CMK (cell line): ENCODE data around the gene RFC2.
"Not testable (repeated sequence)": the region's sequence is repeated elsewhere in the genome, so short reads cannot be mapped to it uniquely, and the experiment has no call there.

ENCODE experiments used
- DNase-seq: peaks from one replicate; pipeline ENCODE4 v3.0.0-alpha.2; 2010; ENCODE audit warnings: low read depth

Gene RFC2

DNA sequence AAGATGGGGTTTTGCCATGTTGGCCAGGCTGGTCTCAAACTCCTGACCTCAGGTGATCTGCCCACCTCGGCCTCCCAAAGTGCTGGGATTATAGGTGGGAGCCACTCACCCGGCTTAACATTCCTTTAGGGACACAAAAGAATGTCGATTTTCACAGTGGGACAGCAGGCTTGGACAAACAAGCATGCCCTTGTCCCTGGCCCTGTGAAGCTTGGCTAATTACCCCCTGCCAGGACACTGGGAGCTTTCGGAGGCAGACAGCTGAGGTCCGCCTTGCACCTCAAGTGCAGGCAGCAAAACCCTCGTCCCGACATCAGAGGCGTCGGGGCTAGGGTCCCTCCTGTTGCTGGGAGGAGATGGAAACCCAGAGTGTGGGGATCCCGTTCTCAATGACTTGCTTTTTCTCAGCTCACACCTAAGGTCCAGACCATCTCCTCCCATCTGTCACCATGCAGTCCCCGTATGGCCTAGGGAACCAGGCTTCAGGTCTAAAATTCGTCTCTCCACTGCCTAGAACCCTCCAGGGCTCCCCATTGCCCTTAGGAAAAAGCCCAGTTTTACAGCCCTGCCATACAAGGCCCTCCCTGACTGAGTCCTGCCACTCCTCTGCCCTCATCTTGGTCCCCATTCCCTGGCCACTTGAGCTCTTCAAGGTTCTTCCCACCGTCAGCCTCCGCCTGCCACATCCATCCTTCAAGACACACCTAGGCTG, 28.7 kb upstream of the RFC2 start:
- no peak for DNase-seq

DNA sequence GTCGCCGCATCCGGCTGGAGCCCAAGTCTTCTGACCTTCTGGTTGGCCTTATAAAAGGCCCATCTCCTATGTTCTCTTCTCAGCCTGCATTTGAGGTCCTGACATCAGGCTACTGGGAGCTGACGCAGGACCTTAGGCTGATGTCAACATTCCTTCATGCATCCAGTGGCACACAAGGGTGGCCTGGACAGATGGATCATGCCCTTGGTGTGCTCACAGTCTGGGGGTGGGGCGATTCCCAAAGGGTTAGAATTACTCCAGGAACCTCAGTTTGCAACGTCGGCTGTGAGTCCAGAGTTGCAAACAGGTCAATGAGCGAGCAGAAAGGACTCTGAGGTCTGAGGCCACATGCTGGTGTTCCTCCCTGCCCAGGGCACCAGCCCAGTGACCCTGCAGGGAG, 26.8 kb upstream of the RFC2 start:
- no peak for DNase-seq

DNA sequence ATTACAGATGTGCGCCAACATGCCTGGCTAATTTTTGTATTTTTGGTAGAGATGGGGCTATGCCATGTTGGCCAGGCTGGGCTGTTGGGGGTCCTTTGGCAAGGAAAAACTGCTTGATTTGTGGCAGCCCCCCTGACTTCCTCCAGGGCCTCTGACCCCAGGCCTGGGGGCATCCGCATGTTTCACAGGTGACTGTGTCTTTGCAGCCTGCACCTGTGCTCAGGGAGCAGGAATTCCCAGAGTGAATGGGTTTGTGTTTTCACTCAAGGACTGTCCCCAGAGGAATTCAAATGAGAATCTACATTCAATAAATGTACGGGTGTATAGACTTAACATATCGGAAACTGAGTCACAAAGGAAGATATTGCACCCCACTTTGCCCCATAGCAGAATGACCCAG, 23.4 kb upstream of the RFC2 start:
- DNase-seq: no peak

DNA sequence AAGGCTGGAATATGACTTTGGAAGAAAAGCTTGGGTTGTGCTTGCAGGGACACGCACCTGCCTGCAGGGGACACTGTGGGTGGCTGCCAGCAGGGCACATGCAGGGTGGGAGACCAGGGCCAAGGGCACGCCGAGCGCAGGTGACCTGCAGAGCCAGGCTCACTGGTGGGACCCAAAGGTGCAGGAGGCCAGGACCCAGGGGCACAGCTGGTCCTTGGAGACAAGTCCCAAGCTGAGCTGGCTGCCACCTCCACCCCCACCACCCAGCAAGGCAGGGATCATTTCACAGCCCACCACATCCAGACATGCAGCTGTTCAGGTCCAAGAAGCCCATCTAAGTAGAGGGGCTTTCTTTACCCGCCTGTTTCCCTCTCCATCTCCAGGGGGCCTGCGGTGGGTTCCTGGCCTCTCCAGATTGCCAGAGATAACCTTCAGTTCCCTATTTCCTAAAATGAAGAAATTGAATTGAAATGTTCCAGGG, 21.2 kb upstream of the RFC2 start:
- no peak for DNase-seq

DNA sequence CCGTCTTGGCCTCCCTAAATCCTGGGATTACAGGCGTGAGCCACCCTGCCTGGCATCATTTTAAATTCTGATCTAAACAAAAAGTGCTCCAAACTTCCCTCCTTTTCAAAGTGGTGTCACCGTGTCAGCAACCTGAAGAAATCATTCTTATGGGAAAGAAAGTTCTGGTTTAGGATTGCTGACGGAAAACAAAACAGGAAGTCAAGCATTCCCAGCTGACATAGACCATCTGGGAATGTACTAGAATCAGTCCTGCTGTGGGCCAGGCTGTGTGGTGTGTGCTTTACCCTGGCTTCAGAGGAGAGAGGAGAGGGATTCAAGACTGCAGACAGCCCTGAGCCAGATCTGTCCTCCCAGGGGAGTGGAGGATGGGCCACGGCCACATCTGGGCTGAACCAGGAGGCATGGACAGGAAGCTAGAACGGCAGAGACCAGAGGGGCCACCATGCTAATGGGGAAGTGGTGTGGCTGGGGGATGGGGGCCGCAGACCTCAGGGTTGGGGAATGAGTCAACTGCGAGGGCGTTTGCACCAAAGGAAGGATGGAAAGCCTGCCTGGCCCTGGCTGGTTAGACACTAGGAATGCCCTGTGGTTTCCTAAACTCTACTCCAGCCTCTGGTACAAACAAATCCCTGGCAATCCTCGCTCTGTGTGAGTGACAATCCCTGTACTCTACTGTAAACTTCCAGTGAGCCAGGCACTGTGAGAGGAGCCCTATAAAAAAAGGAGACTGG, 18.3 kb upstream of the RFC2 start:
- DNase-seq: peak; percentile 95

DNA sequence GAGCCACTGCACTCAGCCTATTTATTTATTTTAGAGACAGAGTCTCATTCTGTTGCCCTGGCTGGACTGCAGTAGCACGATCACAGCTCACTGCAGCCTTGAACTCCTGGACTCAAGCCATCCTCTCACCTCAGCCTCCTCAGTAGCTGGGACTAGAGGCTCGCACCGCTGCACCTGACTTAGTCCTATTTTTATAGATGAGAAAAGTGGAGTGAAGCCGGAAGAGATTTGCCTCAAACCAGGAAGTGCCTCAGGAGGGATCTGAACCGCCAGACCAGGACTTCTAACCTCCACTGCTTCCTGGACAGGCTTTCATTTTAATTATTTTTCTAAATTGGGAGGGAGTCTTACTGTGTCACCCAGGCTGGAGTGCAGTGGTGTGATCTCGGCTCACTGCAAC, 17.5 kb upstream of the RFC2 start:
- no peak for DNase-seq

DNA sequence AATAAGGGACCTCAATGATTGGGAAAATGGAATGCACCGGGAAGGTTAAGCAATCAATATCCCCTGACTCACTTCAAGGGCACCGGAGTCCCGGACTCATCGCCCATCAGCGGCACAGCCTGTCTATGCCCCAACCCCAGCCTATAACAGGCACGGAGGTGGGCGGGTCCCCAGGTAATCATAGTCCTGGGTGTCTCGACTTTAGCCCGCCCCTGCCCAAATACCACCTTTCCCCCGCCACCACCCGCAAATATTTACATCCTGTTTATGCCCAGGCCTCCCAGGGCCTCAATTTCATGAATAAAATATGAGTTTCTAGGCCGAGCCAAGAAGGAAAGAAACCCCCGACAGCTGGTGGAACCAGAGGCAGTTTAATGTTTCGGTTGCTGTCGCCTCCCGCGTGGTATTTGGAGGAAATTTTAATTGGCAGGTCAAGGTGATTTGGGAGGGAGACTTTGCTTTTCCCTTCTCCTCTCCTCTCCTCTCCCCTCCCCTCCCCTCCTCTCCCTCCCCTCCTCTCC, 15.6 kb upstream of the RFC2 start:
- DNase-seq: no peak

DNA sequence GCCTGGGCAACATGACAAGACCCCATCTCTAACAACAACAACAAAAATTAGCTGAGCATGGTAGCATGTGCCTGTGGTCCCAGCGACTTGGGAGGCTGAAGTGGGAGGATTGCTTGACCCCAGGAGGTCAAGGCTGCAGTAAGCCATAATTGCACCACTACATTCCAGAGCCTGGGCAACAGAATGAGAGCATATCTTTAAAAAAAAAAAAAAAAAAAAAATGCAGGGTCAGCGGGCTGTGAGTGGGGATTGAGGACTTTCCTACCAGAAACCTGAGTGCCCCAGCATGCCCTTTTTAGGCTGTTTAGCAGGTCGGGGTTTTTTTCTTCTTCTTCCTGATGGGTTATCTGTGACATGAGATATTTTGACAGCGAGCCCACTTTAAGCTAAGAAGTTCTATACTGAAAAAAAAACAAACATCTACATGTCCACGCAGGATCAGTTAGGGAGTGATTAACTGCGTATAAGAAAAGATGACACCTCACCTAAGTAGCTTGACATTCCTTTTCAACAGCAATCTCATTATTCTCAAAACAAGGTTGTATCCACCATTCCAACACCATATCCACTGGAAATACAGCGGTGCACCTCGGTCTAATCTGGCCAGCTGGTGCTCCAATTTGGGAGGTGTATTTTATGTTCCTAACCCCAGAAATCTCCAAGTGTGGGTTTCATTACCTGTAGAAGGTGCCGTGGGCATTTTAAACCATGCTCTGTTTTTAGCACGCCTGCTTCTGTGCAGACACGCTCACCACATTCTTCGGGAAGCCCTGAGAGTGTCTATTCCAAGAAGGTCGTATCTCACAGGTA, 13.8 kb upstream of the RFC2 start:
- DNase-seq: no peak

DNA sequence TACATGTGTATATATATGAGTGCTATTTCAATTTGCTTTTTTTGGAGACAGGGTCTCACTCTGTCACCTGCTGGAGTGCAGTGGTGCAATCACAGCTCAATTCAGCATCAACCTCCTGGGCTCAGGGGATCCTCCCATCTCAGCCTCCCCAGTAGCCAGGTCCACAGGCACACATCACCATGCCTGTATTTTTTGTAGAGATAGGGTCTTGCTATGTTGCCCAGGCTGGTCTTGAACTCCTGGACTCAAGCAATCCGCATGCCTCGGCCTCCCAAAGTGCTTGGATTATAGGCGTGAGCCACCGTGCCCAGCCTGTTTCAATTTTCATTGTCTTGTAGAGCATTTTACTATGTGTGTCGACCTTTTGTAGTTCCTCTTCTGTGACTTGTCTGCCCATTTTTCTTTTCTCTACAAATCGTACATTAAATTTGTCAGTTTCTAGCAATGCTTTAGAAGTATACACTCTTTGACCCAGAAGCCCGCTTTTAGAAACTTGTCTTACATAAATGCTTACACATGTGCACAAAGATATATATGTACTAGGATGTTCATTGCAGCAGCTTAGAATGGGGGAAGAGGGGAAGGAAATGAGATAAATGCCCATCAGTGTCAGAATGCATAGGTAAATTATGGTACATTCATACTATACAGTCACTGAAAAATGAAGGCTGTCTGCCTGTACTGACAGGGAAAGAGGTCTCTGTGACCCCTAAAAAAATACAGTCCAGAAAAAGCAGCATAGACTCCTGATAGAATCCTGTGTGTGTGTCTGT, 12.2 kb upstream of the RFC2 start:
- DNase-seq: no peak

DNA sequence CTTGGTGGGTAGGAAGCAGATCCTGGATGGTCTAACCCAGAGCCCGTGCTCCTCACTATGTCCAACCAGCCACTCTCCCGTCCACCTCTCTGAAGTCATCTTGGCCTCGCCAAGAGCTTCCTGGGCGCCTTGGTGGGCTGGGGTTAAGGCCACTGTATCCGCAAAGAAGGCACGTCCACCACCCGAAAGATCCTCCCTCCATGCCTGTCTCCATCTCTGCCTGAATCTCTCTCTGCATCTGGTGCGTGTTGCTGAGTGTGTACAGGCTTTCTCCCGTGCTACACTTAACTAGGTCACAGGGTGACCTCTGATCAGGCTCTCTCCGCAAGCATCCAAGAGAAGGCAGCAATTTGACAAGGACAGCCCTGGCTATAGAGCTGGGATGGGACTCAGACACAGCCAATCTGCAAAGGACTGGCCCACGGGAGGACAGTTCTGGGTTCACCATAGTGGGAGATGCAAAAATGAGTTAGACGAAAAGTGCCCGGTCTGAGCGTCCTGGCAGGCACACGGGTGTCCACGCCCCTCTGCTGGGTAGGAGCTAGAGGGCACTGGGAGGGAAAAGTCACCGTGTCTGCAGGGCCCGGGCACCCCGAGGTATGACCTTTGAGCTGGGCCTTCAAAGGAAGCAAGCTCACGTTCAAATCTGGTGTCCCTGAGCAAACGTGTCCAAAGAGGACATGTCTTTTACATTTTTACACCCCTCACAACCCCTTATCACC, 9.4 kb upstream of the RFC2 start:
- DNase-seq: no peak

DNA sequence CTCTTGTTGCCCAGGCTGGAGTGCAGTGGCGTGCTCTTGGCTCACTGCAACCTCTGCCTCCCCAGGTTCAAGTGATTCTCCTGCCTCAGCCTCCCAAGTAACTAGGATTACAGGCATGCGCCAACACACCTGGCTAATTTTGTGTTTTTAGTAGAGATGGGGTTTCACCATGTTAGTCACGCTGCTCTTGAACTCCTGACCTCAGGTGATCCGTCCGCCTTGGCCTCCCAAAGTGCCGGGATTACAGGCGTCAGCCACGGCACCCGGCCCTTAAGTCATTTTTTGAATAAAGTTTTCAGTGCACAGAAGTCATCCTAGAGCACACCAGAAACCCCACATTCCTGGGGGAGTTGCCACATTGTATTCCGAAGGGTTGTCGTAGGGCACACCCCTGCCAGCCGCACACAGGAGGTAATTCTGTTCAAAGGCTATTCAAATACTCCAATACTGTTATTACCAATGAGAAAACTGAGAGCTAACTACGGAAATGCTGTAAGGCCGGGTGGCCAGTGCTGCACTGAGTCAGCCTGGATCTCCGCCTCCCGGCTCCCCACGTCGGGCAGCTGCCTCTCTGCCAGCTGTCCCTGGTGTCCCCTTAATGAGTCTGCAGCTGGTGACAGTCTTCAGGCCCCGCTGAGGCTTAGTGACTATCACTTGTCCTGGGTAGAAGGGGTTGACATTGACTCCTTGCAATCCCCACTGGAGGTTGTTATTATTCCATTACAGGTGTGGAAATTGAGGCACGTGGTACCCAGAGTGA, 8.6 kb upstream of the RFC2 start:
- DNase-seq: no peak

DNA sequence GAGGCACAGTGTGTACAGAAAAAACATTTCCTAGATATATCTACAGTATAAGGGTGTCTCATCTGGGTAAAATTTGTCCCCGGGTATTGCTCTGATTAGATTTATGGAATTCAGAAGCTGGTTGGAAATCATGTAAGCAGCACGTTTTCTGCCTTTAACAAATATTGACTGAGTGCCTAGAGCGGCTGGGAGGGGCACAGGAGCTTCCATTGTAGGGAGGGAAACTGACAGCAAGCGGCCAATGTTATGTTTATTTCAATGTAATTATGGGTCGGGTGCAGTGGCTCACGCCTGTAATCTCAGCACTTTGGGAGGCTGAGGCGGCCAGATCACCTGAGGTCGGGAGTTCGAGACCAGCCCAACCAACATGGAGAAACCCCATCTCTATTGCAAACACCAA, 4.4 kb upstream of the RFC2 start:
- DNase-seq: no peak

DNA sequence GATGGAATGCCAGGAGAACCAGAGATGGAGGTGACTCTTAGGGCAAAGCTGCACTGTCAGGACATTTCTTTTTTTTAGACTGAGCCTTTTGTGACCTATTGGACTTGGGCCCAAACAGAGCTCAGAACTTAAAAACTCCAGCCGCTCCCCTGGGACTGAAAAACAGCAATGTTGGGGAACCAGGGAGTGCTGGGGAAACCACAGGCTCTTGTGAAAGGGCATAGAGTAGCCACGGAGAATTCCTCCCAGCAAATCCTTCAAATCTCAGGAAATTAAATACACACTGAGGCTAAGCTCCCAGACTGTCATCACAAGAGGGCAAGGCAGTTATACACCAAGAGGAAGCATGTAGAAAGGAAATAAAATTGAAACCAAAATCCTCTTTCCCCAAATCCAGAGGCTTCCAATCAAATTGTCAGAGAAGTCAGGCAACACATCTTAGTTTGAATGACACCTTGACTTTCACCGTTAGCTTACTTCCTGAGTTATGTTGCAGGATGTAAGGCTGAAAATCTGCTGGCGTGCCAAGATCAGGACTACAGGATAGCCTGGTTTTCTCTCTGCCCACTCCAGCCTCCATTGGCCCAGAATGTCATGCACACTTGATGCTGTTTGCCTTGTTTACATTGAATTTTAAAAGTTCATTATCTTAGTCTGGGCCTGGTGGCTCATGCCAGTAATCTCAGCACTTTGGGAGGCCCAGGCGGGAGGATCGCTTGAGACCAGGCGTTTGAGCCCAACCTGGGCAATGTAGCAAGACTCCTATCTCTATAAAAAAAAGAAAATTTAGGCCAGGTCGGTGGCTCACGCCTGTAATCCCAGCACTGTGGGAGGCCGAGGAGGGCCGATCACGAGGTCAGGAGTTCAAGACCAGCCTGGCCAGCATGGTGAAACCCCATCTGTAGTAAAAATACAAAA, 2.6 kb upstream of the RFC2 start:
- DNase-seq: no peak

DNA sequence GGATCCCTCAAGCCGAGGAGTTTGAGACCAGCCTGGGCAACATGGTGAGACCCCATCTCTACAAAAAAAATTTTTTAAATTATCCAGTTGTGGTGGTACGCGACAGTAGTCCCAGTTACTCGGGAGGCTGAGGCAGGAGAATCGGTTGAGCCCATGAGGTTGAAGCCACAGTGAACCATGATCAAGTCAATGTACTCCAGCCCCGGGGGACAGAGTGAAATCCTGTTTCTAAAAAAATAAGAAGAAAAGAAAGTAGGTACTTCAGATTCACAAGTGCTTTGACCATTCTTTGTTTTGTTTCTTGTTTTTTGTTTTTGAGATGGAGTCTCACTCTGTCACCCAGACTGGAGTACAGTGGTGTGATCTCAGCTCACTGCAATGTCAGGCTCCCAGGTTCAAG, 1.3 kb upstream of the RFC2 start:
- DNase-seq: not testable (repeated sequence)

DNA sequence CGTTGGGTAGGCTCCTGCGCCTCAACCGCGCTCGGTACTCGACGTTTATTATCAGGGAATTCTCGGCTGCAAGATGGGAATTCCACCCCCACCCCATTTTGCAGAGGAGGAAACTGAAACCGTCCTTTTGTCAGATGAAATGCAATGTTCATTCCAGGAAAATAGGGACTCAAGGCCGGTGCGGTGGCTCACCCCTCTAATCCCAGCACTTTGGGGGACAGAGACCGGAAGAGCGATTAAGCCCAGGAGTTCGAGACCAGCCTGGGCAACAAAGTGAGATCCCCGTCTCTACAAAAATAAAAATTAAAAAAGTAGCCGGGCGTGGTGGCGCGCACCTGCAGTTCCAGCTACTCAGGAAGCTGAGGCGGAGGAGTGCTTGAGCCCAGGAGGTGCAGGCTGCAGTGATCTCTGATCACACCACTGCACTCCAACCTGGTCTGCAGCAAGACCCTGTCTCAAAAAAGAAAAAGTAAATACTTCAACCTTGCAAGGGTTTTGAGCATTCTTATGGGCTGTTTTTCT, 720 bp upstream of the RFC2 start:
- no peak for DNase-seq

DNA sequence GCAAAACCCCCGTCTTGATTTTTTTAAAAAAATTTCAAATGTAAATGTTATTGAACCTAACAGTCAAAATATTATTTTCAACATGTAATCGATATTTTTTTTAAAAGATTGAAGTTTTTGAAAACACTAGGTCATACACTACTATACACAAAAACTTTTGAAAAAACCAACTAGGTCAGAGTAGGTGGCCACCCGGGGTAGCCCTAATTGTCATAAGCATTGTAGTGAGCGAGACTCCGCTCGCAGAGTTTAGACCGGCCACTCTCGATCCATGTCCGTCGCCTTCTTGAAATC, 417 bp downstream of the RFC2 start:
- DNase-seq: no peak

DNA sequence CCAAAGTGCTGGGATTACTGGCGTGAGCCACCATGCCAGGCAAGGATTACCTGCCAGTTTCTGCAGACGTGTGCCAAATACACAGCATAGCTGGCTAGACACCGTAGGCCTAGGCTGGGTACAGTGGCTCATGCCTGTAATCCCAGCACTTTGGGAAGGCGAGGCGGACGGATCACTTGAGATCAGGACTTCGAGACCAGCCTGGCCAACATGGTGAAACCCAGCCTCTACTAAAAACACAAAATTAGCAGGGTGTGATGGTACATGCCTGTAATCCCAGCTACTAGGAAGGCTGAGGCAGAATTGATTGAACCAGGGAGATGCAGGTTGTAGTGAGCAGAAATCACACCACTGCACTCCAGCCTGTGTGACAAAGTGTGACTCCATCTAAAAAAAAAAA, 868 bp downstream of the RFC2 start:
- DNase-seq: no peak

DNA sequence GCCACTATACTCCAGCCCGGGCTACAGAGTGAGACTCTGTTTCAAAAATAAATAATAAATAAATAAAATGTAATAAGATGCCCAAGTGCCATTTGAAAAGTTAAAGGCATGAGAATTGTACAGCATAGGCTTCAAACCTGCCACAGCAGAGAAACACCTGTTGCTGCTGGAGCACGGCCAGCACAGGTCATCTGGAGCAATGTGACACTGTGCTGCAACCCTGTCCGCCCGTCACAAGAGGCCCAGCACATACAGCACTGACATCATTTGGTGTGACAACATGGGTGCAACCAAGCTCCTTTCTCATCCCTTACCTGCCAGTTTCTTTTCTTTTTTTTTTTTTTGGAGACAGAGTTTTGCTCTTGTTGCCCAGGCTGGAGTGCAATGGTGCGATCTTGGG, 1.3 kb downstream of the RFC2 start:
- DNase-seq: no peak

DNA sequence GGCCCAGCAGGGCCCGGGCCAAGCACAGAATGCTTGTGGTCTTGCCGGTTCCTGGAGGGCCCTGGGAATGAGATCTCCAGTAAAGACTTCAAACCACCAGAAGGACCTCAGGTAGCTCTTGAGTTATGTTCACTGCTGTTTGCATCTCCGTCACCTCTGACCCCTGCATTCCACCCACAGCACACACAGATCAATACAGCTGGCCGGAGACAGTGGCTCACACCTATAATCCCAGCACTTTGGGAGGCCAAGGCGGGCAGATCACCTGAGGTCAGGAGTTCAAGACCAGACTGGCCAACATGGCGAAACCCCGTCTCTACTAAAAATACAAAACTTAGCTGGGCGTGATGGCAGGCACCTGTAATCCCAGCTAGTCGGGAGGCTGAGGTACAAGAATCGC, 5.1 kb downstream of the RFC2 start:
- not testable (repeated sequence) for DNase-seq
